ENCODE measurements around the gene SLC35G2.

DNA sequence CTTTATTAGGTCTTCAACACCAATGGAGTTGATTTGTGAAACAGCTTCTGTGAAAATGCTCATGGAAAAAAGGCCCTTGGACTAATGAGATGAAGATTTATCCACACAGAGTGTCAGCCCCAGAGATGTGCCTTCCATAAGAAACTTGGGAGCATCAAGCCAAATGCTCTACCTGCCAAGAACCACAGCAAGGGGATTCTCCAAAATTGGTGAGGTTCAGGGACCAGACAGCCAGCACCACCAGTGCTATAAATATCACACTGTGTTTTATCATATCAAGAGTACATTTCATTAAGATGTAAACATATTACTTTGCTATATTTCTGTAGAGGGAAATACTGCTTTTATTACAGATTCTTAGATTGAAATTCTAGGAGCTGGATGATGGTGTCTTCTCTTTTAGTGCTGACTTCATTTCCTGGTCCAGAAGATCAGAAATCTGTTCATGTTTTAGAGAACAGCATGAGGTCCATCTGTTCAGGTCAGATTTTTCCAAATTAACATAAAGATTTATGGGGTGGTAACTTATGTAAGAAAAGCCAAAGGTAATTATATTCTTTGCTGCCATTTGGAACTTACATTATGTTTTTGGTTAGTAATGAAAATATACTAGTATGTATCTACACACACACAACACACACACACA, 17.7 kb downstream of the SLC35G2 start:
- TF ChIP-seq, protein P1, sequence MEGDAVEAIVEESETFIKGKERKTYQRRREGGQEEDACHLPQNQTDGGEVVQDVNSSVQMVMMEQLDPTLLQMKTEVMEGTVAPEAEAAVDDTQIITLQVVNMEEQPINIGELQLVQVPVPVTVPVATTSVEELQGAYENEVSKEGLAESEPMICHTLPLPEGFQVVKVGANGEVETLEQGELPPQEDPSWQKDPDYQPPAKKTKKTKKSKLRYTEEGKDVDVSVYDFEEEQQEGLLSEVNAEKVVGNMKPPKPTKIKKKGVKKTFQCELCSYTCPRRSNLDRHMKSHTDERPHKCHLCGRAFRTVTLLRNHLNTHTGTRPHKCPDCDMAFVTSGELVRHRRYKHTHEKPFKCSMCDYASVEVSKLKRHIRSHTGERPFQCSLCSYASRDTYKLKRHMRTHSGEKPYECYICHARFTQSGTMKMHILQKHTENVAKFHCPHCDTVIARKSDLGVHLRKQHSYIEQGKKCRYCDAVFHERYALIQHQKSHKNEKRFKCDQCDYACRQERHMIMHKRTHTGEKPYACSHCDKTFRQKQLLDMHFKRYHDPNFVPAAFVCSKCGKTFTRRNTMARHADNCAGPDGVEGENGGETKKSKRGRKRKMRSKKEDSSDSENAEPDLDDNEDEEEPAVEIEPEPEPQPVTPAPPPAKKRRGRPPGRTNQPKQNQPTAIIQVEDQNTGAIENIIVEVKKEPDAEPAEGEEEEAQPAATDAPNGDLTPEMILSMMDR (IDR thresholded peaks at IDR 0.05; ENCODE audit: poor library complexity) = no peak
- TF ChIP-seq EZH2phosphoT487 (IDR thresholded peaks at IDR 0.05; ENCODE audit: low read depth, severe bottlenecking, unreplicated experiment) (no peak), EZH2 (IDR thresholded peaks at IDR 0.05; ENCODE audit: borderline replicate concordance) (no peak)

Data from hepatocyte (in vitro differentiated cells).